GM12891 (cell line): ENCODE results near the gene SPPL2A.
"Not testable (repeated sequence)": the region's sequence is repeated elsewhere in the genome, so short reads cannot be mapped to it uniquely, and the experiment has no call there.

ENCODE experiments used
- DNase-seq: peaks from one replicate; pipeline ENCODE4 v3.0.0; 2011; ENCODE audit warnings: low spot score; ENCODE audit not compliant: insufficient read length
- FAIRE-seq: peaks from 2 replicates; lab custom pipeline; 2011; peaks lifted over from hg19 to GRCh38; lab: Jason Lieb, UNC
- PAX5 ChIP-seq: IDR thresholded peaks from 2 replicates; pipeline ENCODE4 v1.6.1; 2011; ENCODE audit warnings: low read length, moderate library complexity, mild to moderate bottlenecking; ENCODE audit not compliant: insufficient read depth, severe bottlenecking
- POLR2A ChIP-seq: IDR thresholded peaks from 2 replicates; pipeline ENCODE4 v1.6.1; 2011; ENCODE audit warnings: low read depth, low read length, control low read depth
- POLR2AphosphoS5 ChIP-seq: IDR thresholded peaks from 2 replicates; pipeline ENCODE4 v1.6.1; 2011; ENCODE audit warnings: low read depth, low read length, control low read depth
- POU2F2 ChIP-seq: IDR thresholded peaks from 2 replicates; pipeline ENCODE4 v1.6.1; 2011; ENCODE audit warnings: low read depth, mild to moderate bottlenecking, control low read depth, low read length, moderate library complexity
- SPI1 ChIP-seq: IDR thresholded peaks from 2 replicates; pipeline ENCODE4 v1.6.1; 2011; ENCODE audit warnings: low read depth, low read length, control low read depth
- TAF1 ChIP-seq: IDR thresholded peaks from 2 replicates; pipeline ENCODE4 v1.6.1; 2011; ENCODE audit warnings: low read depth, low read length, control low read depth

SPPL2A gene

GRCh38 chr15:50735156-50735555 is 30.4 kb downstream of the SPPL2A start:
- TF ChIP-seq PAX5 (no peak), TAF1 (no peak), SPI1 (no peak), POLR2AphosphoS5 (no peak), POLR2A (no peak), POU2F2 (no peak)
- no peak for DNase-seq
- FAIRE-seq, result no peak

- no peak for TF ChIP-seq POLR2AphosphoS5
- TF ChIP-seq POLR2A, result no peak
- TF ChIP-seq TAF1, result no peak
- TF ChIP-seq PAX5, result no peak
- no peak for TF ChIP-seq SPI1
- TF ChIP-seq POU2F2, result no peak
- FAIRE-seq (no peak), DNase-seq (no peak)
Measured at GRCh38 chr15:50726315-50726714, 39.2 kb downstream of the SPPL2A start.

- DNase-seq (no peak), FAIRE-seq (no peak)
- no peak for TF ChIP-seq PAX5
- no peak for TF ChIP-seq POLR2AphosphoS5
- TF ChIP-seq POU2F2, result no peak
- no peak for TF ChIP-seq SPI1
- no peak for TF ChIP-seq TAF1
- no peak for TF ChIP-seq POLR2A
Measured at GRCh38 chr15:50718700-50719125, 46.8 kb downstream of the SPPL2A start.

GRCh38 chr15:50712018-50712417 is 53.5 kb downstream of the SPPL2A start:
- DNase-seq, result no peak
- TF ChIP-seq POLR2AphosphoS5 (no peak), POU2F2 (no peak), TAF1 (no peak), SPI1 (no peak), POLR2A (no peak), PAX5 (no peak)
- no peak for FAIRE-seq

- FAIRE-seq (no peak), DNase-seq (no peak)
- TF ChIP-seq POU2F2 (no peak), POLR2A (no peak), PAX5 (no peak), TAF1 (no peak), SPI1 (no peak), POLR2AphosphoS5 (no peak)
Measured at GRCh38 chr15:50710585-50710984, 54.9 kb downstream of the SPPL2A start.

GRCh38 chr15:50707878-50708427 is 57.6 kb downstream of the SPPL2A start:
- DNase-seq (no peak), FAIRE-seq (no peak)
- TF ChIP-seq POLR2A (no peak), POU2F2 (no peak), TAF1 (no peak), PAX5 (no peak), SPI1 (no peak), POLR2AphosphoS5 (no peak)

- FAIRE-seq (no peak), DNase-seq (no peak)
- TF ChIP-seq PAX5 (no peak), SPI1 (no peak), POLR2A (no peak), POU2F2 (no peak)
Measured at GRCh38 chr15:50702762-50703334, 62.7 kb downstream of the SPPL2A start.

GRCh38 chr15:50698101-50698500 is 67.4 kb downstream of the SPPL2A start:
- DNase-seq (no peak), FAIRE-seq (no peak)
- TF ChIP-seq SPI1, result no peak
- no peak for TF ChIP-seq POU2F2
- TF ChIP-seq POLR2AphosphoS5, result no peak
- TF ChIP-seq TAF1, result no peak
- TF ChIP-seq PAX5, result no peak

- FAIRE-seq (no peak), DNase-seq (no peak)
- no peak for TF ChIP-seq POLR2A
- no peak for TF ChIP-seq POLR2AphosphoS5
- TF ChIP-seq TAF1, result no peak
- TF ChIP-seq SPI1, result no peak
- TF ChIP-seq PAX5, result no peak
- no peak for TF ChIP-seq POU2F2
Measured at GRCh38 chr15:50697109-50697797, 68.3 kb downstream of the SPPL2A start.

GRCh38 chr15:50694634-50695165 is 70.8 kb downstream of the SPPL2A start:
- DNase-seq, FAIRE-seq: not testable (repeated sequence)
